GM21390 (cell line): ENCODE results near the gene SERPING1.
"Not testable (repeated sequence)": the region's sequence is repeated elsewhere in the genome, so short reads cannot be mapped to it uniquely, and the experiment has no call there.

ENCODE experiments used
- ATAC-seq: cut with Tn5 transposase; IDR thresholded peaks from one replicate; pipeline ENCODE4 v1.9.1; 2021; ENCODE audit not compliant: unreplicated experiment

Gene SERPING1

DNA sequence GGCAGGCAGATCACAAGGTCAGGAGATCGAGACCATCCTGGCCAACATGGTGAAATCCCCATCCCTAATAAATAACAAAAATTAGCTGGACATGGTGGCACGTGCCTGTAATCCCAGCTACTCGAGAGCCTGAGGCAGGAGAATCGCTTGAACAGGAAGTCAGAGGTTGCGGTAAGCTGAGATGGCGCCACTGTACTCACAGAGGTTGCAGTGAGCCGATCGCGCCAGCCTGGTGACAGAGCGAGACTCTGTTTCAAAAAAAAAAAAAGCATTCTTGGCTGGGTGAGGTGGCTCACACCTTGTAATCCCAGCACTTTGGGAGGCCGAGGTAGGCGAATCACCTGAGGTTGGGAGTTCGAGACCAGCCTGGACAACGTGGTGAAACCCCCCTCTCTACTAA, 54.7 kb downstream of the SERPING1 start:
- ATAC-seq, result not testable (repeated sequence)

DNA sequence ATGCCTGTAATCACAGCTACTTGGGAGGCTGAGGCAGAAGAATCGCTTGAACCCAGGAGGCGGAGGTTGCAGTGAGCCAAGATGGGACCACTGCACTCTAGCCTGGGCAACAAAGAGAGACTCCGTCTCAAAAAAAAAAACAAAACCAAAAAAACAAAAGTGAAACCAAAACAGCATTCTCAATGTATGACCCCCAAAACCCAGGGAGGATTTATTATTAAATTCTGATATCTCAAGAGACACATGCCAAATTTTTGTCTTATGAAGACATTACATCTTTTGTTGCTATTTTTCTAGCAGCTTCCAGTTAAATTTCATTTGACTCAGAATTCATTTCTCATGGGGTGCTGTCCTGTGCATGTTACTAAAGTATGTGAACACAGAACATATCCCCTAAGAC, 55.2 kb downstream of the SERPING1 start:
- no peak for ATAC-seq

DNA sequence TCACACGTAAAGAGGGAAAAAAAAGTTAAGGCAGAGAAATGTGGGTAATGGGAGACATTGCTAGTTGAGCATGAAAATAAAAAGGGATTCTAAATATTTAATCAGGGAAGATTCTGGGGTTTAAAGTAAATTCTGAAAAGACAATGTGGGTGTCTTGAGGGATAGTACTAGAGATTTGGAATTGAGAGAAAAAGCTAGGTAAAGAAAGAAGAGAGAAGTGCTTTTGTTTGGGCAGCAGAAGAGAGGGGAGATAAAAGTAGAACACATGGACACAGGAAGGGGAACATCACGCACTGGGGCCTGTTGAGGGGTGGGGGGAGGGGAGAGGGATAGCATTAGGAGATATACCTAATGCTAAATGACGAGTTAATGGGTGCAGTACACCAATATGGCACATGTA, 55.7 kb downstream of the SERPING1 start:
- no peak for ATAC-seq

GRCh38 chr11:57656885-57657193, 59.4 kb downstream of the SERPING1 start:
- ATAC-seq, result no peak

- ATAC-seq, result peak; percentile 98
Measured at GRCh38 chr11:57657194-57658022, 59.9 kb downstream of the SERPING1 start, which contains the start of gene CLP1. CLP1 (plus strand) TSS chr11:57657762; CDS start chr11:57659477, 1,715 bp downstream.

- ATAC-seq, result no peak
Measured at GRCh38 chr11:57658023-57658361, 60.5 kb downstream of the SERPING1 start.

- no peak for ATAC-seq
Measured at GRCh38 chr11:57659669-57660068, 62.2 kb downstream of the SERPING1 start.

GRCh38 chr11:57662893-57663292, 65.4 kb downstream of the SERPING1 start:
- no peak for ATAC-seq

GRCh38 chr11:57663975-57664374, 66.5 kb downstream of the SERPING1 start:
- no peak for ATAC-seq
